Type B pancreatic cell (in vitro differentiated cells): ENCODE data around the gene TSHZ2. TPM values are rescaled to one million over a fixed set of nuclear protein-coding genes. Genes with fewer than 3 reads are reported as not detected.

Source experiments
- DNase-seq: peaks from one replicate; pipeline ENCODE4 v3.0.0; 2021; ENCODE audit warnings: mixed read lengths; ENCODE audit not compliant: unreplicated experiment; ENCODE audit errors: extremely low spot score
- H3K27ac Mint-ChIP-seq: 2 replicates; pipeline ENCODE4 v1.8.0; 2021; ENCODE audit warnings: mild to moderate bottlenecking, mixed read lengths
- H3K27me3 Mint-ChIP-seq: 2 replicates; pipeline ENCODE4 v1.8.0; 2021; ENCODE audit warnings: mixed read lengths
- H3K36me3 Mint-ChIP-seq: 2 replicates; pipeline ENCODE4 v1.8.0; 2021; ENCODE audit warnings: mixed read lengths
- H3K4me1 Mint-ChIP-seq: one replicate; pipeline ENCODE4 v1.8.0; 2021; ENCODE audit warnings: mixed read lengths; ENCODE audit not compliant: unreplicated experiment
- H3K4me3 Mint-ChIP-seq: 2 replicates; pipeline ENCODE4 v1.8.0; 2021; ENCODE audit warnings: mild to moderate bottlenecking, mixed read lengths
- H3K9me3 Mint-ChIP-seq: 2 replicates; pipeline ENCODE4 v1.8.0; 2021; ENCODE audit warnings: mixed read lengths
- total RNA-seq: library from RNA; stranded (reverse); gene quantifications from 2 replicates; pipeline ENCODE4 v1.2.1, GENCODE V29; 2021; ENCODE audit warnings: low replicate concordance
- TF ChIP-seq, protein P1 (sequence below): fragments of 200-600 bp; sonication (generic); conservative IDR thresholded peaks from 2 replicates; pipeline ENCODE4 v1.5.0; 2021; ENCODE audit warnings: antibody characterized with exemption, mild to moderate bottlenecking

Gene TSHZ2
- total RNA-seq, 1 donor from 2014 or later: 45.5 TPM

DNA sequence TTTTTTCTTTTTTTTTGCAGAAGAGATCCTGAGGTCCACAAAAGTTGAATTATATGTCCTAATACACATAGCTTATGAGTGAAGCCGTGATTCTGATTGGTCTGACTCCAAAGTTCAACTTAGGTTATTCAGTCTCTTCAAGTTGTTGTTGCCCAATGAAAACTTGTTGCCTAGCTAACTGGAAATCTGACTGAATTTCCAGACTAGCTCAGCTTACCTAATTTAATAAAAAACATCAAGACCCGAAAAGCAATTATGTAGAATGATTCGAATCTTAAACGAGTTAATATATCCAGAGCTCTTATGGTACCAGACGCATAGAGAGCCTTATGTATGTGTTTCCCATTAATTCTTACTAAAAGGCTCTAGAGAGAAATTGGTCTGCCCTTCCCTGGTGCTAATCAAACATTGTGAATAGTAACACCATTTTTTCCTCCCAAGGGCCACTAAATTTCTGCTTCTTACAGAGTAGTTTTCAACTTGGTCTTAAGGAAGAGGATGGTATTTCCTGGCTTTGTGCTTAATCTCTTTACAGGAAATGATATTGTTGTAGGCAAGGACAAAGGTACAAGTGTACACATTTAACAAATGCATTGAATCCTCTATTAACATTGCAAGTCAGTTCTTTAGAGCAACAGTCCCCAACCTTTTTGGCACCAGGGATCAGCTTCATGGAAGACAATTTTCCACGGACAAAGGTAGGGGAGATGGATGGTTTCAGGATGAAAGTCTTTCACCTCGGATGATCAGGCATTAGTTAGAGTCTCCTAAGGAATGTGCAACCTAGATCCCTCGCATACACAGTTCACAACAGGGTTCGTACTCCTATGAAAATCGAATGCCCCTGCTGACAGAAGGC, 107.9 kb downstream of the TSHZ2 start:
- Mint-ChIP-seq H3K27me3 (no peaks in the 10 kb centered on the region), H3K27ac (no peak overlapping the region), H3K4me3 (no peak overlapping the region), H3K4me1 (peaks cover 14% of the 10 kb centered on the region), H3K36me3 (peaks cover 5% of the 10 kb centered on the region), H3K9me3 (no peaks in the 10 kb centered on the region)
- DNase-seq: no peak
- TF ChIP-seq, protein P1, sequence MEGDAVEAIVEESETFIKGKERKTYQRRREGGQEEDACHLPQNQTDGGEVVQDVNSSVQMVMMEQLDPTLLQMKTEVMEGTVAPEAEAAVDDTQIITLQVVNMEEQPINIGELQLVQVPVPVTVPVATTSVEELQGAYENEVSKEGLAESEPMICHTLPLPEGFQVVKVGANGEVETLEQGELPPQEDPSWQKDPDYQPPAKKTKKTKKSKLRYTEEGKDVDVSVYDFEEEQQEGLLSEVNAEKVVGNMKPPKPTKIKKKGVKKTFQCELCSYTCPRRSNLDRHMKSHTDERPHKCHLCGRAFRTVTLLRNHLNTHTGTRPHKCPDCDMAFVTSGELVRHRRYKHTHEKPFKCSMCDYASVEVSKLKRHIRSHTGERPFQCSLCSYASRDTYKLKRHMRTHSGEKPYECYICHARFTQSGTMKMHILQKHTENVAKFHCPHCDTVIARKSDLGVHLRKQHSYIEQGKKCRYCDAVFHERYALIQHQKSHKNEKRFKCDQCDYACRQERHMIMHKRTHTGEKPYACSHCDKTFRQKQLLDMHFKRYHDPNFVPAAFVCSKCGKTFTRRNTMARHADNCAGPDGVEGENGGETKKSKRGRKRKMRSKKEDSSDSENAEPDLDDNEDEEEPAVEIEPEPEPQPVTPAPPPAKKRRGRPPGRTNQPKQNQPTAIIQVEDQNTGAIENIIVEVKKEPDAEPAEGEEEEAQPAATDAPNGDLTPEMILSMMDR: no peak

DNA sequence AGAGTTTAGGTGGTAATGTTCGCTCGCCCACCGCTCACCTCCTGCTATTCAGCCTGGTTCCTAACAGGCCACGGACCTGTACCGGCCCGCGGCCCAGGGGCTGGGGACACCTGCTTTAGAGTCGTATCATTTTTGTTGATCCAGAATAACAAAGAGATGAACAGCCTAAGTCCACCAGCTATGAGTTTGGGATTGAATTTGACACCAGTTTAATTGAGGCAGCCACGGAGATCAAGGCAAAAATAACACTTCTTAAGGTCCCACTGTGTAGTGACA, 108.5 kb downstream of the TSHZ2 start:
- Mint-ChIP-seq H3K27me3 (no peaks in the 10 kb centered on the region), H3K9me3 (no peaks in the 10 kb centered on the region), H3K27ac (peak overlapping the region; percentile 80), H3K36me3 (peaks cover 5% of the 10 kb centered on the region), H3K4me3 (no peak overlapping the region), H3K4me1 (peaks cover 14% of the 10 kb centered on the region)
- DNase-seq: no peak
- TF ChIP-seq, protein P1: no peak

DNA sequence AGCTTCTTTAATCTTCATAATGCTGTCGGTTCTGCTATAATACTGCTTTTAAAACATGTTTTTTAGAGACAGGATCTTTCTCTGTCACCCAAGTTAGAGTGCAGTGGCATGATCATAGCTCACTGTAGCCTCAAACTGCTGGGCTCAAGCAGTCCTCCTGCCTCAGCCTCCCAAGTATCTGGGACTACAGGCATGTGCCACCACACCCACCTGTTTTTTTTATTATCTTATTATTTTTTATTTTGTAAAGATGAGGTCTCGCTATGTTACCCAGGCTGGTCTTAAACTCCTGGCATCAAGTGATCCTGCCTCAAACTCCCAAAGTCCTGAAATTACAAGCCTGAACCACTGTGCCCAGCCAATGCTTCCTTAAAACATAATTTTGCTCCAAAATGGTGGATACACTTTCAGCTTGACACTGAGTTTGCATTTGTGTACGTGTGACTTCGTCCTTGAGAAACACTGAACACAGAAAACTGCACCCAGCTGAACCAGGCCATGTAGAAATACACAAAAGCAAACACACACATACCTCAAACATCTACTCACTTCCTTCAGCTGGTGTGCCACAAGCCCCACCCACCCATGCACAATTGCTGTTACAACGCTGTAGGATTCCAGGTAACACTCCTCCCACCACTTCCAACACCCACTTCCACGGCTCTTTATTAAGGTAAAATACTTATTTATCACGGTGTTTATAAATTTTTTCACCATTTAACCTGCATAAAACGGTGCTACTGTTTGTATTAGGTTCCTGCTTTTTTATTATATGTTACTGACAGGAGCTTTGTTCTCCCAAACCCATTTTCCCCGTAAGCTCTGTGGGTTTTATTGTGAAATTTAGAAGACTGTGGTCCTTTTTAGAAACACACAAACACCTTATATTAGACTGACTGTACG, 109.1 kb downstream of the TSHZ2 start:
- TF ChIP-seq, protein P1: no peak
- peaks cover 5% of the 10 kb centered on the region for H3K36me3 Mint-ChIP-seq
- H3K27ac Mint-ChIP-seq: peak overlapping the region; percentile 80
- H3K4me1 Mint-ChIP-seq: peaks cover 14% of the 10 kb centered on the region
- H3K4me3 Mint-ChIP-seq: peak overlapping the region; percentile 3
- no peaks in the 10 kb centered on the region for H3K9me3 Mint-ChIP-seq
- no peak for DNase-seq
- H3K27me3 Mint-ChIP-seq: no peaks in the 10 kb centered on the region

DNA sequence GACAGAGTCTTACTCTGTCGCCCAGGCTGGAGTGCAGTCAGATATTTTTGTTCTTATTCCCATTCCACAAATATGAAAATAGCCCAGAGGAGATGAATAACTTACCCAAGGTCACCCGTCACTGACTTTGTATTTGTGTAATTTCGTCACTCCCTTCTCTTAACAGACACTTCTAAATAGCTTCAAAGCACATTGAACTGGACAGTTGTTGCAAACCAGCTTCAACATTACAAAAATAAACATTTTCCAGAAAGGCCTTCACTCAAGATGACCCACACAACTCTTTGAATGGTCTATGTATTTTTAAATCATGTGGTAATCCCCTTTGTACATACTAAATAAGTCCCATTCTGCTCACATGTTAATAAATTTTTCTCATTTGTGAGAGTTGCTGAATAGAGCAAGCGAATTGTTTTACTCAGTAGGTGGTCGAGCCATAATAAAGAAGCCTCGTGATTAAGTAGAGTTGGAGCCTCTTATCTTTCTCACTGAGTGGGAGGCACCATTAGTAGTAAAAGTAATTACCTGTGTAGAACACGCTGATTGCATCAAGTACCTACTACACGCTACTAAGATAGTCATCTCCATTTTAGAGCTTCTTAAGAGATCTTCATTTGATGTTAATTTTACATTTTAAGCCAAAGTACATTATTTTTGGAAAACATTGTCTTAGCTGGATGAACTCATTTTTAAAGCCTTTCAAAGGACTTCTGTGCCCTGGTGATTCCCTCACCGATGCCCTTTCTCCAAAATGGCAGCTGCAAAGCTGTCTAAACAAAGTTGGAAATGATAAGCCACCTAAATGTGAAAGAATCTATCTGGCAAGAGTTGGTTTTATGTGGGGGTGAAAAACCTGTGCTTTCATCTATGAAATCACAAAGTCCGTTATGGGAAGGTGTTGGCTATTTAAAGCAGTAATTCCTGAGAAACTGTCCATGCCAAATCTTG, 110.0 kb downstream of the TSHZ2 start:
- Mint-ChIP-seq H3K4me3 (no peak overlapping the region), H3K9me3 (no peaks in the 10 kb centered on the region), H3K27ac (peak overlapping the region; percentile 80), H3K4me1 (peaks cover 14% of the 10 kb centered on the region), H3K27me3 (no peaks in the 10 kb centered on the region), H3K36me3 (peaks cover 5% of the 10 kb centered on the region)
- no peak for DNase-seq
- TF ChIP-seq, protein P1: no peak

DNA sequence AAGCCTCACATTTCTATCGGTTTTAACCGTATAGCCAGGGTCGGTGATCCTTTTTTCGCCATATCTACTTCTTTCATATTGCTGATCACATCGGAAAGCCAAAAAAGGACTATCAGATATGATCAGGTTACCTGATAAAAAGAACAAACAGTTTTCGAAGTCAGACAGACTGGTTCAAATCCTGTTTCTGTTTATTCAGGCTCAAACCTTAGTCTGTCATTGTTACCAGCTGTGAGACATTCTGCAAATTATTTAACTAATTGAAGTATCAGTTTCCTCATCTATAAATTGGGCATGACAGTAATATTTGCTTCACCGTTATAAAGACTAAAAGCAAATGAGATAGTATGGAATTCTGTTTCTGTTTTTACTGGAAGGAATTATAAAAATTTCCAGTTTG, 111.3 kb downstream of the TSHZ2 start:
- no peak overlapping the region for H3K27ac Mint-ChIP-seq
- DNase-seq: no peak
- no peaks in the 10 kb centered on the region for H3K27me3 Mint-ChIP-seq
- no peak overlapping the region for H3K4me3 Mint-ChIP-seq
- peaks cover 5% of the 10 kb centered on the region for H3K36me3 Mint-ChIP-seq
- H3K4me1 Mint-ChIP-seq: peaks cover 14% of the 10 kb centered on the region
- TF ChIP-seq, protein P1: no peak
- H3K9me3 Mint-ChIP-seq: no peaks in the 10 kb centered on the region
